GM20431 (cell line): ENCODE data around the gene ARF3.

ENCODE experiments used
- in situ Hi-C: fragments of 300-500 bp; cut with MseI, MboI; formaldehyde crosslinking; loops from one replicate; pipeline ENCODE4 v1.15.0; 2020; ENCODE audit warnings: low sequenced_read_pairs; ENCODE audit not compliant: unreplicated experiment

The ARF3 gene

GRCh38 chr12:48957141-48958048, at the start of gene ARF3:
Gene ARF3, minus strand, starts transcription at chr12:48957487. Its CDS starts 16,392 bp downstream, at chr12:48941095.
- in situ Hi-C loops, result no loop called here

- in situ Hi-C loops, result no loop called here
These were observed 43.1 kb upstream of the ARF3 start for GRCh38 chr12:49000346-49000745.

- in situ Hi-C loops, result no loop called here
These were observed 42.3 kb upstream of the ARF3 start, which contains the start of gene DDN for GRCh38 chr12:48999371-49000131. Gene DDN, minus strand, starts transcription at chr12:48999375. Its CDS starts 88 bp downstream, at chr12:48999287.

- in situ Hi-C loops, result no loop called here
These were observed 41.4 kb upstream of the ARF3 start for GRCh38 chr12:48998497-48999353.

GRCh38 chr12:48997719-48998496, 40.6 kb upstream of the ARF3 start:
- in situ Hi-C loops, result no loop called here

- in situ Hi-C loops, result no loop called here
These were observed 39.8 kb upstream of the ARF3 start for GRCh38 chr12:48996794-48997718.

- in situ Hi-C loops, result no loop called here
These were observed 38.0 kb upstream of the ARF3 start for GRCh38 chr12:48995086-48995879.

GRCh38 chr12:48994224-48995085, 37.2 kb upstream of the ARF3 start:
- in situ Hi-C loops, result no loop called here

GRCh38 chr12:48993787-48994186, 36.5 kb upstream of the ARF3 start:
- in situ Hi-C loops, result no loop called here

GRCh38 chr12:48991247-48992050, 34.2 kb upstream of the ARF3 start:
- in situ Hi-C loops, result no loop called here

GRCh38 chr12:48990552-48990951, 33.3 kb upstream of the ARF3 start:
- in situ Hi-C loops, result no loop called here

GRCh38 chr12:48988030-48988649, 30.9 kb upstream of the ARF3 start:
- in situ Hi-C loops, result no loop called here

GRCh38 chr12:48986720-48987291, 29.5 kb upstream of the ARF3 start:
- in situ Hi-C loops, result no loop called here

- in situ Hi-C loops, result no loop called here
These were observed 28.6 kb upstream of the ARF3 start for GRCh38 chr12:48985901-48986300.

GRCh38 chr12:48985475-48985897, 28.2 kb upstream of the ARF3 start:
- in situ Hi-C loops, result no loop called here
